HG03565 (cell line): ENCODE data around the gene MESP2.

ENCODE experiments used
- ATAC-seq: cut with Tn5 transposase; IDR thresholded peaks from one replicate; pipeline ENCODE4 v1.9.1; 2021; ENCODE audit warnings: mild to moderate bottlenecking, moderate library complexity; ENCODE audit not compliant: unreplicated experiment

Gene MESP2

DNA sequence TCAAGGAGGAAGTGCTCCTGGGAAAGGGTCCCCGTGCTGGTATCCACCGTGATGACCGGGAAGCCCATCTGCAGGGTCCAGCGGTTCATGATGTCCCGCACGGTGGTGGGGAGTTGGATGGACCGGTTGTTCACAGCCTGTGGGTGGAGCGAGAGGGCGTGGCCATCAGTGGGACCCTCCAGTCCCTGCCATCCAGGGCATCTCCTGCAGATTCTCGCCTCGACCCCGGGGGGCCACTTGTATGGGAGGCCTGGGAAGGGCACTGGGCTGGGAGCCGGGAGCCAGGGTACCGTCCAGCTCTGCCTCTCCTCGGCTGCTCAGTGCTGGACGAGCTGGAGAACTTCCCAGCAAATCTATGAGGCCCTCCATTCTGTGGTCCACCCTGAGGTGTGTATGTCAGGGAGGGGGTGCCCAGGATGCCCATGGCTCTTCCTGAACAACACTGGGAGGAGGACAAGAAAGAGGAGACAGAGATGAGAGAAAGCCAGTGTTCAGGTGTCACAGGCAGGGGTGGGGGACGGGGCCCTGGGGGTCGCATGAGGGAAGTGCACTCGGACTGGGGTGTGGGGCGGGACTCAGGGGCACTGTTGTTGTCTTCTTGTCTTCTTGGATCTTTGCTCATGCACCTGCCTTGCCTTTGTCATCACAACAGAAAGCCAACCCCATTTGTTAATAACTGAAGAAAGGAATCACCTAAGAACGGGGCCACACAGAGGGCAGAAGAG lies 25.5 kb downstream of the MESP2 start:
- no peak for ATAC-seq

DNA sequence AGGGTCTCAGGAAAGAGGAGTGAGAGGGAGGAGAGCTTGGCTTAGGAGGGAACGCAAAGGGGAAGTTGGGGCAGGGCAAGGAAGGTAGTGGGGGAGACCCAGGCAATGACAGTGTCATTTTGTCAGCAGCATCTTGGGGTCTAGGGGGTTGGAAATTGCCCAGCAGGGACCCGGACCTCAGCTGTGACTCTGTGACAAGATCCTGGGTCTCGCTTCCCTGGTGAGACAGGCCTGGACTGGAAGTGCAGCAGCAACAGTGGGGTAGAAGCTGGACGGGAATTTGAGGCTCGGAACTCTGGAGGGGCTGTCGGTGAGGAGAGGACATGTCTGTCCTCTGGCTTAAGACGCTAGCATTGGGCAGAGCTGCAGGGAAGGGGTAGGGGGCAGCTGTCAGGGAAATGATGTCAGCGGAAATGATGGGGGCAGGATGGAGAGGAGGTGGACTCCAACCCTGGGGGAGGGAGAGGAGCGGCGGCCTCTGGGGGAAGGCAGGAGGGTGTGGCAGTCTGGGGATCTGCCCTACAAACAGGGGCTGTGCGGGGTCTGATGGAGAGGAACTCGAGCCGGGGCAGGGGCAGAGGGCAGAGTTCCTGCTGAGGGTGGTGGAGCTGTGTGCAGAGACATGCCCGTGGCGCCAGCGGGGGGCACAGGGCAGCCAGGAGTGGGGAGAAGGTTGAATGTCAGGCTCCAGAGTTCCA lies 26.2 kb downstream of the MESP2 start:
- ATAC-seq: no peak

DNA sequence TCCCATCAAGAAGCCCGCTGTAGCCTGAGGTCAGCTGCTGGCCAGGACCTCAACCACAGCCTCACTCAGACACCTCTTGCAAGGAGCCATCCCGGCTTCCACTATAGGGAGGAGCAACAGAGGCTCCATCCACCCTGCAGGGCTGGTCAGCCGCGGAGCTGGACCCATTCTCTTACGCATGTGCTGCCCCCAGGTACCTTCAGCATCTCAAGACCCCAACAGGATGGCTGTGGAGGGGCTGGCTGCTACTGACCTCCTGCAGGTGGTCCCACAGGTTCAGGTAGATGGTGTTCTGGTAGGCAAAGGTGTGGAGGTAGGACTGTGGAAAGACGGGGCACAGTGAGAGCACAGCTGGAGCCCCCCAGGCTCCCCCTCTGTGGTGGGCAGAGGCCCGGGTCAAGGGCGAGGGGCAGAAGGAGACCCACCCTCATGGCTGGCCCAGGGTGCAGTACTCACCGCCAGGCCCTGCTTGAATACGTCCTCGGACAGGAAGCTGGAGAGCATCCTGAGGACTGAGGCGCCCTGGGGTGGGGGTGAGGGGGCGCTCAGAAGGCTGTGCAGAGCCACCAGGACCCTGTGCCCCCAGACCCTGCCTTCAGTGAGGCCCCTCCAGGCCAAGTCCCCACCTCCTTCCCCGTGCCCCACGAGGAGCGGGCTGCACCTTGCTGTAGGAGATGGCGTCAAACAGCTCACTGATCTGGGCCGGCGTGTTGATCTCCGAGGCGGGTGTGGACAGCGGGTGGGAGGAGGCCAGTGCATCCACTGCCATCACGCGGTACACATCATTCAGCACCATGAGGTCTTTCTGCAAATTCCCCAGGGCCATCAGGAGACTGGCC lies 27.1 kb downstream of the MESP2 start:
- ATAC-seq: no peak

DNA sequence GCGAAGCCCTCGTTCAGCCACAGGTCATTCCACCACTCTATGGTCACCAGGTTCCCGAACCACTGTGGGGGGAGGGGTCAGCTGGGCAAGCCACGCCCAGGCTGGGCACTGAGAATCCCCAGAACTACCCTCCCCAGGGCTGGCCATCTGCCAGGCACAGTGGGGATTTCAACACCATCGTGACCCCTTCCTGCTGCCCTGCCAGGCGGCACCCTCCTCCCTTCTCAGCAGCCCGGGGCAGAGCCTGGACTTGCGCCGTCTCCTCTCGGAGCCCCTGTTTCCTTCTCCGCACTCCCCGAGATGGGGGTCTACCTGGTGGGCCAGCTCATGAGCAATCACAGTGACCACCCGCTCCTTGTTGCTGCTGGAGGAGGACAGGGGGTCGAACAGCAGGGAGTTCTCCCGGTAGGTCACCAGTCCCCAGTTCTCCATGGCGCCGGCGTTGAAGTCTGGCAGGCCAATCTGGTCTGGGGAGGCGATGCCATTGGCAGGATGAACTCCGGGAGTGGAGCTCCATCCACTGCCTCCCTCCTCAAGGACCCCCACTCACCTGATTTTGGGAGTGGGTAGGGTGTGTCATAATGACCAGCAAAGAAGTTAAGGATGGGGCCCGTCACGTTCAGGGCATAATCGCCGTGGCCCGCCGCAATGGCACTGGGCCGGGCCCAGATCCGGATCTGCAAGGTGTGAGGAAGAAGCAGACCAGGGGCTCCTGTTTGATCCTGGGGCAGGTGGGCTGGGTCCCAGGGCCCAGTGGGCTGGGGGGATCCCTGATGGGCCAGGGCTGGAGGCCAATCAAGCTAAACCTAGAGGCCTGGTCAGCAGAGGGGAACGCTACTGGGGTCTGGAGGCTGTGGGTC lies 28.0 kb downstream of the MESP2 start:
- no peak for ATAC-seq

DNA sequence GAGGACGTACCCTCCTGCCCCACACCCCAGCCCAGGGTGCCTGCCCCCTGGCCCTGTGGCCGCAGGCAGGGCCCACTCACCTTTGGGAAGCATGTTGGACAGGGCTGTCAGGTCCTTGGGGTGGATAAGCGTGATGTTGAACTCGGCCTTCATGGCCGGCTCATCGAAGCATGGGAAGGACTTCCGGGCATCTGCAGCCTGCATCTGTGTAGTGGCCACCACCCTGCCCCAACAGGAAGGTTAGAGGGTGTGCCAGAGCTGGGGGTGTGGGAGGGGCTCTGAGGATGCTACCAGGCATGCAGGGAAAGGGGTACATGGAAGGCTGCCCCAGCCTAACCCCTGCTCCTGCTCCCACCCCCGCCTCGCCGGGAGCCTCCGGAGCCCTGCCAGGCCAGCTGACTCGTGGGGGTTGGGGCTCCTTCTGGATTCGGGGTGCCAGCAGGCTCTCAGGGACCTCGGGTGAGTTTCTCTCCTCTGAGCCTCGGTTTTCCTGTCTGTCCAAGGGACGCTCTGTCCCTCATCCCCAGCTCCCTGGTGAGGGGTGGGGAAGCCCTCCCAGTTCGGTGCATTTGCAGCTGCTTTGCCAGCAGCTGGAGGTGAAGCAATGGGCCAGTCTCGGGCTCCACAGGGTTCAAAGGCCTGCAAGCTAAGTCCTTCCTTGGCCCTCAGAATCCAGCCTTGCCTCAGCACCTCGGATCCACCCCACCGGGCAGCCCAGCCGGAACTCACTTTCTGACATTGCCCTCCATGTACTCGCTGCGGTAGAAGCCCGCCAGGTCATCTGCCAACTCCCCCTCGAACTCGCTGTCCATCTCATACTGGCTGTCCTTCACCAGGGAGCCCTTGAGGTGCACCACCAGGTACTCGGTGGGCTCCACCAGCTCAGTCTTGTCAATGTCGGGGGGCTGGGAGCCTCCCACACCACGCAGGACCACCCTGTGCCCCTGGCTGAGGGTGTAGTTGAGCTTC lies 29.4 kb downstream of the MESP2 start:
- no peak for ATAC-seq

DNA sequence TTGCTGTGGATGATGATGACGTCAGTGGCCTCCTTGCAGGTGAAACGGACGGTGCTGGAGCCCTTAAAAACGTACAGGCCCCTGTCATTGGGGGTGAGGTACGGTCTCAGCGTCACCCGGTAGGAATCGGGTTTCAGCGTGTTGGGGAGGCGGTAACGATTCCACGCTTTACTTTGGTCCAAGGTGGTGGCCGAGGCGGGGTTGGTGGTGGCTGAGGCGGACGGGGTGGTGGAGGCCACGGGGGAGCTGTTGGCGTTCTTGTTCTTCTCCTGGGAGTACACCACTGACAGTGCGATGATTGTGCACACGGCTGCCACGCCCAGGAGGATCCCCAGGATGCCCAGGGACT lies 30.1 kb downstream of the MESP2 start:
- ATAC-seq: no peak

DNA sequence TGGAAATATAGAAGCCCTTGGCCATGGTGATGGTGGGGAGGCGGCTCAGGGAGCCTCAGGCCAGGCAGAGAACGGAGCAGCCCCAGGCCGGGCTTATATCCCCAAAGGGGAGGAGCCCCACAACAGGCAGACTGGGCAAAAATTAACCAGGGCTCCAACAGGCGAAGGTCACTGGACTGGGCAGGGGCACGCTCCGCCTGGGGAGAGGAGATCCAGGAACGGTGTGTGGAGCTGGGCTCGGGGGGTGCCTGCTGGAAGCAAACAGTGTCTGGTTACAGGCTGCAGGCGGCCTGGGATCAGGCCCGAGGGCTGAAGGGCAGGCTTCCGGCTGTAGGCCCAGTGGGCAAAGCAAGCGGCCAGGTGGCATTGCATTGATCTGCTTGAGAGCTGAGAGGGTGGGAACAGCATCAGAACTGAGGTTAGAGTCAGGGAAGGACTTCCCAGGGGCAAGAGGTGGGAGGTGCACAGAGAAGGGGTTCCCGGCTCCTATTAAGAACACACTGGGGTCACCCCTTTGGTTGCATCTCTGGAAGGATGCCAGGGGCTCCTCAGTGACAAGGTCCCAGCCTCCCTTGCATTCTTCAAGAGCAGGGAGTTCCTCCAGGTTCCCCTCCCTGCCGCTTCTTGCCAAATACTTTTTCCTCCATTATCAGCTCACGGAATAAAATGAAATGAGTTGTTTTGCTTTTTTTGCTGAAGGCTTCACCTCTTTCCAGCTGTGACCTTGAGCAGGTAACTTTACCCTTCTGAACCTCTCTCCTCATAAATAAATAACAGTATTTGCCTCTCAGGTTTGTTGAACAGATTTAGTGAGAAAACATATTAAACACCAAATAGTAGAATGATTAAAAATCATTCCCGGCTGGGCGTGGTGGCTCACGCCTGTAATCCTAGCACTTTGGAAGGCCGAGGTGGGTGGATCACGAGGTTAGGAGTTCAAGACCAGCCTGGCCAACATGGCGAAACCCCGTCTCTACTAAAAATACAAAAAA lies 30.7 kb downstream of the MESP2 start:
- ATAC-seq: no peak

DNA sequence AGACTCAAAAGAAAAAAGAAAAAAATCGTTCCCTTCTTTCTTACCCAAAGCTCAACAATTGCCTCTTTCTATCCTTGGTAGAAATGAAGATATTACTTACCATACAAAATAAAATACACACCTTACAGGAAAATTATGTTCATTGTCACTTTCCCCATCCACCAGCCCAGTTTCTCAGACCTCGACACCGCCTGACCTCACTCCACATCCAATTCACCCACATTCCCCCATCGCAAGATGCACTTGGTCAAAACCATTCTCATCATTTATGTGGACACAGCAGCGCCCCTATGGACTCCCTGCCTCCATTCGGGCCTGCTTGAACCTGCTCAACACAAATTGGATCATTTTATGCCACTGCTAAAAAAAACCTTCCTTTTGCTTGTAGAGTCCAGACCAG lies 31.6 kb downstream of the MESP2 start:
- ATAC-seq: no peak

DNA sequence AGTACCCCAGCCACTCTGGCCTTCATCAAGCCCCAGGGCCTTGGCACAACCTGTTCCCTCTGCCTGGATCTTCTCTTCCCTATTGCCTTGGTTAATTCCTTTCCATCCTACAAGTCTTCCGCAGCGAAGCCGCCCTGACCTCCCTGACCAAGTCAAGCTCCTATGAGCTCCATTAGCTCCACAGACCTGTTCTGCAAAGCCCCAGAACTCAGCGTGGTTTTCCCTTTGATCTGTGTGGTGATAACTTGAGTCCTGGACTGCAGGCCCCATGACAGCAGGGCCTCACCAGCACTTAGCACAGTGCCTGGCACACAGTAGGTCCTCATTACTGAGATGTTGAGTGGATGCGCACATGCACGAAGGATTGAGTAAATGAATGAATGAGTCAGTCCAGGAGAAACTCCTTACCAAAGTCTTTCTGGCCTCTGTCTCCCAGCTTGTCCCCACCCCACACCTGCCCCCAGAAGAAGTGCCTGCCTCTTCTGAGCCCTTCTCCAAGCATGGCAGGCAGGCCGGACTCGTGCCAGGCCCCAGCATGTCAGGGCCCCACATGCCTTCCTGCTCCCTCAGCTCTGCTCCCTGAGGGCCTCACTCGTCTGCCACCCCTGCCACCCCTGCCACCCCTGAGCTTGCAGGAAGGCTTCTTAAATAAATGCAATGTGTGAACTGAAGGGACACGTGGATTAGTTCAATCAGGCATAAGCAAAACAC lies 32.2 kb downstream of the MESP2 start:
- ATAC-seq: no peak

DNA sequence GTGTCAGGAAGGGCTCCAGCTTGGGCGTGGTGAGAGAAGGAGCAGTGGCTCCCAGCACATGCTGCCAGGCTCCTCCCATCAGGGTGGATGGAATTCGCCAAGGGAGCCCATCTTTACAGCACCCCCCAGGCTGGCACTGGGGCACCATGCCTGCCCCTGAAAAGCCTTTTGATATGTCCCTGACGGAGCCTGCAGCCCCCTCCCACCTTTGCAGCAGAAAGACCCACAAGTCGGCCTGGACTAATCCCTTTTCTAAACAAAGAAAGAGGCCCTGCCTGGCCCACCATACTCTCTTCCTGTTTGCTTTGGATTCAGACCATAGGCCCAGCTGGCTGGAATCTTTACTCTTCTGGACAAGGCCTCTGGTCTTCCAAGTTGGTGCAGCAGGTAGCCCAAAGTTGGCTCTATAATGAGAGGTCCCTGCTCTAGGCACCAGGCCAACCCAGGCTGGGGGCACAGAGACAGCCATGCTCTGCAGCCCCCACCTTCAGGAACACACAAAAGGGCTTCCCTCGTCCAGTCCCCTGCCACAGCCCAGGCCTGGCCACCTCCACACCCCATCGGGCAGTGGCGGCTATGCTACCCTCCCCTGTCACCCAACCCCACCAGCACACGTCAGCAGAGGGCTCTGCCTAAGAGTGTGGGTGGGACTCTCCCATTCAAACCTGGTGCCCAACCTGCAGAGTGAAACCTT lies 33.1 kb downstream of the MESP2 start:
- no peak for ATAC-seq

DNA sequence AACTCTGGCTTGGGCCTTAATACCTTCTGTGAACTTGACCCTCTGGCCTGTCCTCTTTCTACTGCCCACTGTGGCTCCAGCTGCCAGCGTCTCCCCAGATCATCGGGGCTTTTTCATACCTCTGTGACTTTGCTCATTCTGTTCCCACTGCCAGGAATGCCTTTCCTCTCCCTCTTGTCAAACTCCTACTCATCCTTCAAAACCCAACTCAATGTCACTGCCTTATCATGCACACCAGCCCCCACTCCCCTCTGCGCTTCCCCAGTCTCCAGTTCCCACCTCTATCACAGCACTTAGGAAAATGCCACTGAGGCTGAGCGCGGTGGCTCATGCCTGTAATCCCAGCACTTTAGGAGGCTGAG lies 33.6 kb downstream of the MESP2 start:
- ATAC-seq: no peak

DNA sequence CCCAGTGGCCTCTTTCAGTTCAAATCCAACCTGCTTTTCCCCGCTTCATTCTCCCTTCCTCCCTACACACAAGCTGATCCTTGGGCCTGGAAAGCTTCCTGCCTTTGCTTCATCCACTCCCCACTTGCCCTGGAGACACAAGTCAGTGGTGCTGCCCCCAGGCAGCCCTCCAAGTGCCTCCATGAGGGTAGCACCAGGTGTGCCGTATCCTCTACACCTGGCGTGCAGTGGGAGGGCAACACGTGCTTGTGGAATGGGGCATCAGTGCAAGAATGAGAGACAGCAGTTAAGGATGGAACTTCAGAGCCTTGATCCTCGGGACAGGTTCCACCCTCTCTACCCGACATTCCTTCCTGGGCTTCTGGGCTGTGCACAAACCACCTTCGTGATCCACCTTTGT lies 34.7 kb downstream of the MESP2 start:
- no peak for ATAC-seq

DNA sequence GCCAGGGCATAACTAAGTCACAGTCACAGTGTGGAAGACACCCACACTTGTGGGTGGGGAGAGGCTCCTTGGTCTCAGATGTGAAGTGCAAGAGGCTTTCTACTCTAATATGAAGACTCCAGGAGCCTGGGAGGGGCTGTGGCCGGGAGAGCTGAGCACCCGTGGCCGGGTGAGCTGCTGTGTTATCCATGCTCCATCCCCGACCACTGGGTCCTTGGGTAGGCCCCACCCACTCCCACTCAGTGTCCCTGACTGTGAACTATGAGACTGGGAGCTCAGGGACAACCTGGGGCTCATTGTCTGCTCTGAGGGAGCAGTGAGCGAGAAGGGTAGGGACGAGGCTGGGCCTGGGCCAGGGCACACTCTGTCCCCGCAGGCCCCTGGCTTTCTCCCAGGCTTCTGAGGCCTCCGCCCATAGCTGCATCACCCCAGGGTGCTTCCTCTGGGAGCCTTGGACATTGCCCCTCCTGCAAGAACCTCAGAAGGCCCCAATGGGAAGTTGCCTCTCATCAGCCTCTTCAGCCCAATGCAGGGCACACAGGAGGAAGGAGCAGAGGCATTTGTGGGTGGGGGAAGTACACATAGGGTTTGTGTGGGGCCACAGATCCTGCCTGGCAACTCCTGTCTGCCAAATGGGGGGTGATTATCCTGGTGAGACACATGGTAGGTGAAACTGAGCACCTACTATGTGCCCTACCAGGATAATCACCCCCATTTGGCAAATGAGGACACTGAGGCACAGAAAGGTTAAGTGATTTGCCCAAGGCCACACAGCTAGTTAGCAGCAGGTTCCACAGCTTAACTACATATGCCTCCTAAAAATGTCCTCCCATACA lies 36.1 kb downstream of the MESP2 start:
- ATAC-seq: no peak

DNA sequence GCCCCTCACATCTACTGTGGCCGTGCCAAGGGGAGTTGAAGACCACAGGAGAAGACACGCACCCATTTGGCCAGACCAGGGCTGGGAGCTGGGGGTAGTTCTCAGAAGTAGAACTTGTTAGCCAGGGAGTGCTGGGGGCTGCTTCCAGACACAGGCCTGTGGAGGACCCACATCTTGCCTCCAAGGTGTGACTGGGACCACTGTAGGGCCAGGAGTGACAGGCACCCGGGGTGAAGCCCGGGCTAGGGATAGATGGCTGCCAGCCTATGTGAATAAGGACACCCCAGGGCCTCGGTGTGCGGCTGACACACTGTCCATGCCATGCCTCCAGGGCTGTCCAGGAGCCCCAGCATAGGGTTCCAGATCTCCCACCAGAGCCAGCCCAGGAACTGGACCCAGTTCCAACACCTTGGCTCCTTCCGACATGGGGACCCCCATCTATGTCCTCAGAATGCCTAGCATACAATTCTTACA lies 36.8 kb downstream of the MESP2 start:
- ATAC-seq: no peak

DNA sequence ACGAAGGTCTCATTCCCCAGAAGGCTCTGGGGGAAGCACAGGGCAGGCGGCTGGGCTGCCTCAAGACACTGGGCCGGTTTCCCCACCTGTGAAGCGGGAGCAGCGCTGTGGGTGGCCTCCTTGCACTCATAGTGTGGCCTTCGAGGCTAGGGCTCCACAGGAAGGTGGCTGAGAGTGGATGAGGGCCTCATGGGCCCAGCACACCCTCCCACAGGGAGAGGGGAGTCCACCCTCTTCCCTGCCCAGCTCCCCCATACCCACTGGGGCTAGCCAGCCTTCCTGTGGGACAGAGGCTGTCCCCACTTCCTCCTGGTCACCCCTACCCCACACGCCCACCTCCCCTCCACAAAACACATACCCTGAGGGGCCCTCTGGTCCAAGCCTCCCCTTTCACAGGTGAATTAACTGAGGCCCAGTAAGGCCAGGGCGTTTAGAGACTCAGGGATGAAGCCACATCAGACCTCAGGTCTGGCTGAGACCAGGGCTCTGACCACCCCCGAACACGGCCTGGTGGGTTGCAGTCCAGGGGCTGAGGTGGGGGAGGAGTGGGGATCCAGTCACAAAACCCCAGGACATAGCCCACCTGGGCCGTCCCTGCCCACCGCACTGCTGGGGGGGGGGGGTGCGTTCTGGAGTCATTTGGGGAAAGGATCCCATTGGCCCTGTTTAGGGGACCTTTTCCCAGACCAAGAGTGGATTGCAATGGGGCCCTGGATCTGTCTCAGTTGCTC lies 37.4 kb downstream of the MESP2 start:
- no peak for ATAC-seq
